Cardiac fibroblast (primary cell): ENCODE measurements around the gene CHN1.

Source experiments
- DNase-seq, 2 donors: peaks; one replicate each; pipeline versions ENCODE4 v3.0.0 to v3.0.0-alpha.2; 2010; ENCODE audit warnings: low read depth in 2 of 2
- H3K4me3 ChIP-seq, 2 donors: replicated peaks in 1 of 2; 1 replicate in 1 of 2; 2 replicates in 1 of 2; pipeline ENCODE4 v1.5.1; 2011; ENCODE audit warnings: low read depth in 2 of 2, low read length in 2 of 2, mild to moderate bottlenecking in 2 of 2, moderate library complexity in 1 of 2
- CTCF ChIP-seq: IDR thresholded peaks from one replicate; pipeline ENCODE4 v1.5.1; 2011; ENCODE audit warnings: low read depth, mild to moderate bottlenecking, low read length, inconsistent platforms

Gene CHN1

GRCh38 chr2:174971868-174972781 is 33.1 kb downstream of the CHN1 start:
- no peak for TF ChIP-seq CTCF
- DNase-seq, result peak; percentile 65 to 81
- H3K4me3 ChIP-seq, result no peak overlapping the region

GRCh38 chr2:174970092-174970491 is 35.1 kb downstream of the CHN1 start:
- no peak for TF ChIP-seq CTCF
- H3K4me3 ChIP-seq, result no peak overlapping the region
- DNase-seq, result peak in 1 of 2 donors; percentile 22

GRCh38 chr2:174969091-174969734 is 36.0 kb downstream of the CHN1 start:
- no peak for DNase-seq
- TF ChIP-seq CTCF, result no peak
- no peak overlapping the region for H3K4me3 ChIP-seq

GRCh38 chr2:174967691-174968260 is 37.4 kb downstream of the CHN1 start:
- H3K4me3 ChIP-seq, result no peak overlapping the region
- no peak for TF ChIP-seq CTCF

GRCh38 chr2:174967086-174967485 is 38.1 kb downstream of the CHN1 start:
- no peak for TF ChIP-seq CTCF

More at GRCh38 chr2:174967691-174968260, 37.4 kb downstream of the CHN1 start:
- peak in 1 of 2 donors; percentile 28 for DNase-seq

GRCh38 chr2:174965992-174966744 is 39.0 kb downstream of the CHN1 start:
- no peak for TF ChIP-seq CTCF
- DNase-seq, result peak; percentile 51 to 55
- no peak overlapping the region for H3K4me3 ChIP-seq

More at GRCh38 chr2:174967086-174967485, 38.1 kb downstream of the CHN1 start:
- DNase-seq, result no peak
- no peak overlapping the region for H3K4me3 ChIP-seq
